Mesangial cell (primary cell): ENCODE data around the gene ATF7. TPM values are rescaled to one million over a fixed set of nuclear protein-coding genes. Genes with fewer than 3 reads are reported as not detected.

Experiments used
- total RNA-seq: library from RNA; depleted of rRNA; stranded (reverse); fragments of >200 nt; gene quantifications from 2 replicates; pipeline ENCODE4 v1.2.3, GENCODE V29; 2015

ATF7 gene
- 13.9 and 17.1 TPM in 2 replicates for total RNA-seq

GRCh38 chr12:53625946-53626701, at the start of gene ATF7:
Gene ATF7, minus strand, starts transcription at chr12:53626382. Its CDS starts 25,382 bp downstream, at chr12:53601000.

GRCh38 chr12:53506881-53507602, 119.1 kb downstream of the ATF7 start, which contains the start of gene NPFF:
Gene NPFF, minus strand, starts transcription at chr12:53507484. Its CDS starts 10 bp downstream, at chr12:53507474.

DNA sequence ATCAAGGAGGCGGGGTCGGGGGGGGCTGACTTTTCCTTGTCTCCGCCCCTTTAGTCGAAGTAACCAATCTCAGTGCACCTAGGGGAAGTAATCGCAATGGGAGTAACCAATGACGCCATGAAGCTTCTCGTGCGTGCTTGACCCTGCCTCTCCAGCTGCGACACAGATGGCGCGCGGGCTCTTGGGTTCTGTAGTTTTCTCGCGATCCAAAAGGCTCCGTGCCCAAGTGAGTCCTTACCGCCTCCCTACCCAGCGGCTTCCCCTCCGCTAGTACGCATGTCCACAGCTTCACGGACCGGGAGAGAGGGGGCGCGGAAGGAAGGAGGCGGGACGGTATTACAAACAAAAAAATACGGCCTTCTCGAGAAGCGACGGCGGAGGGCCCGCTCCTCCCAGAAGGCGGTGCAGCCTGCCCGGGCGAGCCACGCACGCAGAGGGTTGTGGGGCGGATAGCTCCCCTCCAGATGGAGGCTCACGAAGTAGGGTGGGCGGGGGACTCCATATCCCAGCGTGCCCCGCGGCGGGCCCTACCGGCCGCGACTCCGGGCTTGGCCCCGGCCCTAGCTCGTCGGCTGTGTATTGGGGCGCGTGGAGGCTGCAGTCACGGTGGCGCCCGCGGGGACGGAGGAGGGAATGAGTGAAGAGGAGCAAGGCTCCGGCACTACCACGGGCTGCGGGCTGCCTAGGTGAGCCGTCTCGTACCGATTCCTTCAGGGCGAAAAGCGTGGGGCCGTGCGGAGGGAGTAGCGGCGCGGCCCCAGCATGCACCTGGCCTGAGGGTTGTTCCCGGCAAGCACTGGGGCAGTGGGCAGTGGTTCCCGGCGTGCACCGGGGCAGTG, 125.2 kb downstream of the ATF7 start, which contains the start of gene TARBP2:
TARBP2 (plus strand) TSS at position 508 of the 839 bp plus-strand sequence; CDS start at position 634, 126 bp downstream.

GRCh38 chr12:53499266-53500141, 126.7 kb downstream of the ATF7 start, which contains the start of gene MAP3K12:
Gene MAP3K12, minus strand, starts transcription at chr12:53499458. Its CDS starts 12,067 bp downstream, at chr12:53487391.

Other genes starting within 250 kb of the ATF7 start
- 37.0 and 60.8 TPM in 2 replicates for gene SP1, start 246.2 kb downstream of the ATF7 start, total RNA-seq
- gene AMHR2, start 202.5 kb downstream of the ATF7 start, total RNA-seq = not detected in 2 replicates
- 82.9 and 105 TPM in 2 replicates for gene PRR13, start 184.6 kb downstream of the ATF7 start, total RNA-seq
- gene PCBP2, start 174.3 kb downstream of the ATF7 start, total RNA-seq = 263 and 427 TPM in 2 replicates
- gene MAP3K12, start 126.9 kb downstream of the ATF7 start, total RNA-seq = 9.6 and 30.0 TPM in 2 replicates
- gene TARBP2, start 125.1 kb downstream of the ATF7 start, total RNA-seq = 46.1 and 55.6 TPM in 2 replicates
- 1.5 TPM in 1 of 2 replicates, not detected in the other for gene NPFF, start 118.9 kb downstream of the ATF7 start, total RNA-seq
- gene ATP5MC2, start 49.7 kb upstream of the ATF7 start, total RNA-seq = 390 and 497 TPM in 2 replicates
- 29.2 and 112 TPM in 2 replicates for gene CALCOCO1, start 101.1 kb upstream of the ATF7 start, total RNA-seq
- not detected in 2 replicates for gene CISTR, start 125.6 kb upstream of the ATF7 start, total RNA-seq